NCI-H1092 (cell line): ENCODE measurements around the gene PCYT1A.
"Not testable (repeated sequence)": the region's sequence is repeated elsewhere in the genome, so short reads cannot be mapped to it uniquely, and the experiment has no call there.

Source experiments
- DNase-seq: peaks from one replicate; lab custom pipeline; 2025; lab: John Stamatoyannopoulos, UW

PCYT1A gene

GRCh38 chr3:196214783-196215441 is 72.6 kb downstream of the PCYT1A start:
- DNase-seq: no peak

DNA sequence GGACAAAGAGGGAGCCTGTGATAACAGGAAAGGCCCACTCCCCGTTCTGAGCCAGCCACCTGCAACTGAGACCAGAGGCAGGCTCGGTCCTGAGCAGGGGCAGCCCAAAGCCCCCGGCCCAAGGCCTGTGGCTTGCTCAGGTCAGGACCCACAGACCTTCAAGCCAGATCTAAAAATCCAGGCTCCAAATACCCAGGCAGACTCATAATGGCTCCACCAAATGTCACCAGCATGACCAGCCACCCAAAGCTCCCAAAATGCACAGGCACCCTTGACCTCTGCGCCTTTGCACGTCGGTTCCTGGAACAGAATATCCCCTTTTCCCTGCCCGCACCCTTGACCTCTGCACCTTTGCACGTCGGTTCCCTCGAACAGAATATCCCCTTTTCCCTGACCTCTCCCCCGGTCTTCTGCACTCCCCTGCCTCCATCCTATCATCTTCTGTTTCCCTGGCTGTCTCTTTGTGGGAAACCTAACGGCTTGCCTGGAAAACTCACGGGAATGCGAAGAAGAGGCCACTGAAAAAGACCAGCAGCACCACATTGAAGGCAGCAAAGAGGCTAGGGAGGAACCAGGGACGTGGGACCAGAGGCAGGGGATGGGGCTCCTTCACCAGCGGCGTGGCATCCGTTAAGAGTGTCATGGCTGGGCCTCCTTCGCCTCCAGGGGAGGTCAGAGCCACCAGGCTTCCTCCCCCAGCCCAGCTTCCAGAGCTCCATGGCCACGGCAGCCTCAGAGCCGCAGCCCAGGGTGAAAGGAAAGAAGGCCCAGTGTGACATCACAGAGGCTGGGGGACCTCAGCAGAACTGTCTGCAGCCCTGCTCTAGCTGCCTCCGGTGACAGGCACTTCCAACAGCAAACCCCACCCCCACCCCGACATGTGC is 76.6 kb downstream of the PCYT1A start, which contains the start of gene ZDHHC19:
Gene ZDHHC19, minus strand, starts transcription at position 728 of the 884 bp plus-strand sequence. Its CDS starts 85 bp downstream, at position 643.
- DNase-seq: no peak

DNA sequence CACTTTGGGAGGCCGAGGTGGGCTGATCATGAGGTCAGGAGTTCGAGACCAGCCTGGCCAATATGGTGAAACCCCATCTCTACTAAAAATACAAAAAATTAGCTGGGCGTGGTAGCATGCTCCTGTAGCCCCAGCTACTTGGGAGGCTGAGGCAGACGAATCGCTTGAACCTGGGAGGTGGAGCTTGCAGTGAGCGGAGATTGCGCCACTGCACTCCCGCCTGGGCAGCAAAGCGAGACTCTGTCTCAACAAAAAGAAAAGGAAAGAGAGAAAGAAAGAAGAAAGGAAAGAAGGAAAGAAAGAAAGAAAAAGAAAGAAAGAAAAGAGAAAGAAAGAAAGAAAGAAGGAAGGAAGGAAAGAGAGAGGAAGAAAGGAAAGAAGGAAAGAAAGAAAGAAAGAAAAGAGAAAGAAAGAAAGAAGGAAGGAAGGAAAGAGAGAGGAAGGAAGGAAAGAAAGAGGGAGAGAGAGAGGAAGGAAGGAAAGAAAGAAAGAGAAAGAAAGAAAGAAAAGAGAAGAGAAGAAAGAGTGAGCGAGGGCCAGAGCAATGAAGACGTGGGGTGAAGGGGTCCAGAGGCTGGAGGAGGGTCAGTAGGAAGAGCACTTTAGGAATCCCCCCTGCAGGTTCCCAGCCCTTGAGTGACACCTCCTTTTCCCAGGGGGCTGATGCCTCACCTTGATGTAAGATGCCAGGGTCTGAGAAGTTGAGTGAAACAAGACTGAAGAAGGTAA is 77.4 kb downstream of the PCYT1A start:
- not testable (repeated sequence) for DNase-seq

GRCh38 chr3:196208942-196209695 is 78.4 kb downstream of the PCYT1A start:
- no peak for DNase-seq

- DNase-seq: no peak
Measured at GRCh38 chr3:196207833-196208607, 79.5 kb downstream of the PCYT1A start.

DNA sequence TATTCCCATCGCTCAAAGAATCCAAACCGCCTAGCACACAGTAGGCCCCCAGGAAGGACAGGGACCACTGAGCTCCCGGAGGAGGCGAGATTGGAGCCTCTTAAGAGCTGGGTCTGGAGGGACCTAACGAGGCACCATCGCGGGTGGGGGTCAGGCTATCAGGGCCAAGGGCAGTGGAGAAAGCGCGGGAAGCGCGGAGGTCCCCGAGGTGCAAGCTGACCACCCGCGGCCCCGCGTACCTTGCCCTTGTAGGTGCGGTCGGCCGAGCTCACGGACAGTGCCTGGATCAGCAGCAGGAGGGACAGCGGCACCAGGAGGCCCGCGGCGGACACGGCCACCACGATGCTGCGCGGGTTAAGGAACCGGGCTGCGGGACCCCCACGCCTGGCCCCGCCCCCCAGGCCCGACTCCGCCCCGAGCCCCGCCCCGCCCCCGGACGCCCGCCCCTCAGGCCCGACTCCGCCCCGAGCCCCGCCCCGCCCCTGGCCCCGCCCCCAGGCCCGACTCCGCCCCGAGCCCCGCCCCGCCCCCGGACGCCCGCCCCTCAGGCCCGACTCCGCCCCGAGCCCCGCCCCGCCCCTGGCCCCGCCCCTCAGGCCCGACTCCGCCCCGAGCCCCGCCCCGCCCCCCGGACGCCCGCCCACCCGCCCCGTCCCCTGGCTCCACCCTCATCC is 80.2 kb downstream of the PCYT1A start:
- no peak for DNase-seq

GRCh38 chr3:196205442-196206205 is 81.9 kb downstream of the PCYT1A start:
- not testable (repeated sequence) for DNase-seq

DNA sequence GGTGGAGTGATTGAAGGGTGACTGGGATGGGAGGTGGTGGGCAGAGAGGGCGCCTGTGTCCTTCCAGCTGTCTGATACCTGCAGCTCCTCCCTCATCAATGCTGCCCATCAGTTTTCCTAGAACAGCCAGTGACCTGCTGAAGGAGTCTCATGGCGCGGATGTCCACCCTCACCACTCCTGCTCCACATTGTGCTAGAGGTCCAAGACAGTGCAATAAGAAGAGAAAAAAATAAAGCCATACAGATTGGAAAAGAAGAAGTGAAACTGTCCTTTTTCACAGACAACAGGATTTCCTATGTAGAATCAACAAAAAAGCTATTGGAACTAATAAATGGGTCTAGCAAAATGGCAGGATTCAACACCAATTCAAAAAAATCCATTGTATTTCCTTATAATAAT is 83.7 kb downstream of the PCYT1A start:
- no peak for DNase-seq

DNA sequence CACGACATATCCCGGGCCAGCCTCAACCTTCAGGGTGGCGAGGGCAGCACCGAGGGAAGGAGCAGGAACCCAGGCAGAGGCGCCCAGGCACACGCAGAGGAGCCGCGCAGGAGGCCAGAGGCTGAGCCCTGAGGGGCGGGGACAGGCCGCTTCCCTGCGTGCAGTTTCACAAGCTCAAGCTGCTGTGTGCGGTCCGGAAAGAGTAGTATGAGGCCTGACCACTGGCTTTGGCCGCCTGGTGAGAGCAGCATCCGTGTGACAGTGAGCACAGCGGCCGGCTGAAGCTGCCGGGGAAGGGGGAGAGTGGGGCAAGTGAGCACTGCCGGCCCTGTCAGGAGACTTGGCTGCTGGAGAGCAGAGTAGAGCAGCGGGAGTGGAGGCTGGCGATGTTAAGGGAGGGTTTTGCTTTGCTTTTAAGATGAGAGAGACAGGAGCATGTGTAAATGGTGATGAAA is 85.0 kb downstream of the PCYT1A start:
- DNase-seq: no peak

- DNase-seq: no peak
Measured at GRCh38 chr3:196198771-196199753, 88.5 kb downstream of the PCYT1A start.

GRCh38 chr3:196198081-196198675 is 89.3 kb downstream of the PCYT1A start:
- no peak for DNase-seq

DNA sequence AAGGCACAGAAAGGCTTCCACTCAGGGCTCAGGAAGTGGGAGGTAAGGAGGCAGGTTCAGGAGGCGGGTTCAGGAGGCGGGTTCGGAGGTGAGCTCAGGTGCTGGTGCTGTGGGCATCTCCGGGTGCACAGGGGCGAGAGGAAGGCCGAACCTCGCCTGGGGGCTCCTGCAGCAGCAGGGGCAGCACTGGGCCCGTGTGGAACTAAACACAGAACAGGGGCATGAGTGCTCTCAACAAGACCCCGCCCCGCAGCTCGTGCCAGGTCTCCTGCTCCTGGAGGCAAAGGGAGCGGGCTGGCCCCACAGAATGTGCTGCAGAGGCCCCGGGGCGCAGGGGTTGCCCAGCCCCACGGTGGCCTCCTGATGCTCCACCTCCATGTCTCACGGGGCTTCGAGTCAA is 90.0 kb downstream of the PCYT1A start:
- no peak for DNase-seq

DNA sequence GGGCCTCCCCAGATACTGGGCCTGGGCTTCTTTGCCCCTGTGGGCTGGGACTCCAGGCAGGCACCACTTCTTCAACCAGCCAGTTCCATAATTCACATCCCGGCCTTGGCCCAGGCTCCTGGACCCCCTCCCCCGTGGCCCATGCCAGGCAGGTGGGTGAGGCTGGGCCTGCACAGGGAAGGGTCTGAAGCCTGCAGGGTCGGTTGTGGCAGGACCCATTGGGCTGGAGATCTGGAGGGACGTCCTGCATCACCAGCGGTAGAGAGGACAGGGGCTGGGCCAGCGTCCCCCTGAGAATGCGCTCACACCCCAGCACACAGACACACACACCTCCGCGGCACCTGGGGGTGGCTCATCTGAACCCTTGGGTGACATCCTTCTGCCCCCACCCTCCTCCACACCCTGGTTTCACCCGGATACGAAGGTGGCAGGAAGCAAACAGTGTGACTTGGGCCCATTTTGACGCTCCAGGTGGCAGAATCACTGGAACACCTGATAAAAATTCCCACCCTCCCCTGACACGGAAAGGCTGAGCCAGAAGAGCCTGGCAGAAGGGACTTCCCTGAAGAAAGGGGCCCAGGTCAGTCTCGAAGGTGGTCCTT is 91.8 kb downstream of the PCYT1A start:
- DNase-seq: no peak

GRCh38 chr3:196194542-196194915 is 93.0 kb downstream of the PCYT1A start:
- no peak for DNase-seq

DNA sequence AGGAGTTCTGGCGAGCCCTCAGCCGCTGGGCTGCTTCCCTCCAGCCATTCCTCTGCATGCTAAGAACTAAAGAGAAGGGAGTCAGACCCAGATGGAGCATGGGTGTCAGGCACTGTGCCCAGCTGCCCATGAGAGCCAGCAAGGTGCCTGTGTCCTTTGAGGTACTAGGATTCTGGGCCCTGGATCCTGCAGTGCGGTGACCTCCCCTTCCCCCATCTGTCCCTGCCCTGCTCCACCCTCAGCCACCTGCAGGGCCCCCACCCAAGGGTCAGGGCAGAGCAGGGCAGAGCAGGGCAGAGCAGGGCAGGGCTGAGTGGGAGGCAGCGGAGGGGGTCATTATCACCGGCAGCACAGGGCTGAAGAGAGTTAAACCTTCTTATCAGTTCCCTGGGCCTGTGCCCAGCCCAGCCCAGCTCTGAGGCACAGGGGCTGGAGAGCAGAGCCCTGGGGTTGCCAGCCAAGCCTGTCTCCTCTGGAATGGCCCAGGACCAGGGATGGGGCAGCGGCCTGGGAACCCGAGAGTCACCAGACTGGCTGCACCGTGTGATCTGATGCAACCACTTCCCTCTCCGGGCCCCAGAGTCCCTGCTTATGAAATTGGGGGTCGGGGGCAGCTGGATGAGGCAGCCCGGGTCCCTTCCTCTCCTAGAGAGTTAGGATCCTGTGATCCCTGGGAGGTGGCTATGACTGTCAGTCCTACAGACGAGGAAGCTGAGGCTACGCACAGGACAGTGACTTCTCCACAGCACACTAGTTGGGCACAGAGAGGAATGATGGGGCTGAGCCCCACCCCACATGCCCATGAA is 93.6 kb downstream of the PCYT1A start:
- no peak for DNase-seq

- no peak for DNase-seq
Measured at GRCh38 chr3:196193133-196193735, 94.3 kb downstream of the PCYT1A start.
